NCI-H2107 treated with DMSO at 0.1 percent for 48 hours (cell line): ENCODE results near the gene ABCD3.
"Not testable (repeated sequence)": the region's sequence is repeated elsewhere in the genome, so short reads cannot be mapped to it uniquely, and the experiment has no call there.

Experiments used
- DNase-seq: peaks from one replicate; lab custom pipeline; 2025; ENCODE audit not compliant: unreplicated experiment; lab: John Stamatoyannopoulos, UW

The ABCD3 gene

GRCh38 chr1:94544706-94545490, 126.7 kb downstream of the ABCD3 start:
- no peak for DNase-seq

DNA sequence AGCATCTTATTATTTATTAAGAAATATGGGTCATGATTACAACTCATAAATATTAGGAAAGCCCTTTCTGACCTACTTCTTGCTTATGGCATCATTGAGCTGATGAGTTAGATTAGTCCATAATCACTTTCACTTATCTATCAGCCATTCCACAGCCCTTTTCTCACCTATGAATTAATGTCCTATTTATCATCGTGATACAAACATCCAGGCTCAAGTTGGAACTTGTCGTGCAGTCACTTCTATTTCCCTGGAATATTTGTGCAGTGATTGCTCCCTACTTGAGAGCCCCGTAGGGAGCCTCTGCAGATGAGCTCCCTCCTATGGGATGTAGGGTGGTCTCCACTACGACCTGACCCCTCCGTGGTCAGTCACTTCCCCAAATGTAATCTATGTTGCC, 131.5 kb downstream of the ABCD3 start:
- no peak for DNase-seq

- DNase-seq, result no peak
Measured at GRCh38 chr1:94550396-94550795, 132.2 kb downstream of the ABCD3 start.

GRCh38 chr1:94550800-94551241, 132.6 kb downstream of the ABCD3 start:
- no peak for DNase-seq

DNA sequence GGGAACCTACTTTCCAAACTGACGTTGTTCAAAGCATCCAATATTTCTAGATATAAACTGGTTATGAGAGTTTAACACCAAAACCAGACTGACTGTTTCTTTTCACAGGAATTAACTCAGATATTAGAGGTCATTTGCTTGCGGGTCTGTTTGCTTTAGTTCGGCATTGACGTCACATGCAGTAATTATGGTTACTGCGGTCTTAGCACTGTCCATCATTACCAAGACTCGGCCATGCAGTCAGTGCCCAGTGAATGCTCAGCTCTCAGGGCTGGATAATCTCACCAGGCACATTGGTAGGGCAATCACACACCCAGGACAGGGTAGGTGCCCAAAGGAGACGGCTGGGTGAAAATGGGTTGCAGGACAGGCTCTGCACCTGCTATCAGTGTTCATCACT, 133.3 kb downstream of the ABCD3 start:
- no peak for DNase-seq

DNA sequence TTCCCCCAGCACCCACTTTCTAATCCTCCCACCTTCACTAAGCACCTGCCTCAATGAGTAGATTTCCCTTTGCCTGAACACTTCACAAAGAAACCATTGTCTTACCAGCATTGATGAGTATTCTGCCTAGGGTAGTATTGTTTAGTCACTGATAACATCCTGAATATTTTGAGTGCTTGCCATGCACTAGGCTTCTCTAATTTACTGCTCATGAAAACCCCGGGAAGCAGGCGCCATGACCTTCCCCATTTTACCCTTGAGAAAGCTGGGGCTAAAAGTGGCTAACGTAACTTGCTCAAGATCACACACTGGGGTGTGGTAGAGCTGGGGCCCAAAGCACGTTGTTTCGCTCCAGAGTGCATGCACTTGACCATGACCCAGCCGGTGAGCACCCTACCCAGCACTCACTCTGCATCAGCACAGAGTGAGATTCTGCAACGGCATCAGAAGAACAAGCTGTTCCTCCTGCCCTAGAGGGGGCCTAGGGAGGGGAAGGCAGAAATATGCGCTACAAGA, 133.9 kb downstream of the ABCD3 start:
- DNase-seq, result no peak

GRCh38 chr1:94553323-94553730, 135.1 kb downstream of the ABCD3 start:
- no peak for DNase-seq

DNA sequence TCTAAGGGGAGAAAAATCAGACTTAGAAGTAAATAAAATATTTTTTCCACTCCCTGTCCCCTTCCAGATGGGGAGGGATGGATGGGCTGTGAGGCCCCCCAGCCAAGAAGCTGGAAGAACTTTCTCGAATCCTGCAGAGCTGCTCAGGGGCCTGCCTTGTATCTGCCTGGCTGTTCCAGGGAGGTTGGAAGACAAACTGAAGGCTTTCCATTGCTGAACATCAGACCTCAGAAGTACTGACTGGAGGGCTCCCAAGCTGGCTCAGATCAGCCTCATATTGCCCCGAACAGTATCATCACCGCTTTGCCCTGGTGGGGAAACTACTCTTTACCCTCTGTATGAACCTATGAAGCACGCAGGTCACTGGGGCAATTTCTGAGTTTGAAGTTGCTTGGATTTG, 135.7 kb downstream of the ABCD3 start:
- no peak for DNase-seq

GRCh38 chr1:94554580-94554979, 136.4 kb downstream of the ABCD3 start:
- DNase-seq, result no peak

DNA sequence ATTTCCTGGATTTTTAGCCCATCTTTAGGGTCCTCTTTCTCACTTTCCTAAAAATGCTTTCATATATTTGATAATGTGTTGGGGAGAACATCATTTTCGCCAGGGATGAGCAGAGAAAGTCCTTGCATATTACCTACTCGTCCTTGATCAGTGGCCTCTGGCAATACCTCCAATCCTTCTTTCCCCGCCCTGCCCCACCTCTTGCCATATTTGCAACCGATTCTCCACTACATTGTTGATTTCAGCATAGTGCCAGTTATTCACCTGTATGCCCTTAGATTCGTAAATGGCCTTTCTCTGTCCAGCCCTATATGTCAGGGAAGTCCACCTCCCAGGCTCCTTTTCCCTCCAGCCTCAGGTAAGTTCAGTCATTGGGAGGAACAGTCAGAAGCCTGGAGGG, 136.9 kb downstream of the ABCD3 start:
- DNase-seq, result no peak

GRCh38 chr1:94559921-94560320, 141.7 kb downstream of the ABCD3 start:
- DNase-seq, result no peak

GRCh38 chr1:94560333-94560732, 142.1 kb downstream of the ABCD3 start:
- no peak for DNase-seq

DNA sequence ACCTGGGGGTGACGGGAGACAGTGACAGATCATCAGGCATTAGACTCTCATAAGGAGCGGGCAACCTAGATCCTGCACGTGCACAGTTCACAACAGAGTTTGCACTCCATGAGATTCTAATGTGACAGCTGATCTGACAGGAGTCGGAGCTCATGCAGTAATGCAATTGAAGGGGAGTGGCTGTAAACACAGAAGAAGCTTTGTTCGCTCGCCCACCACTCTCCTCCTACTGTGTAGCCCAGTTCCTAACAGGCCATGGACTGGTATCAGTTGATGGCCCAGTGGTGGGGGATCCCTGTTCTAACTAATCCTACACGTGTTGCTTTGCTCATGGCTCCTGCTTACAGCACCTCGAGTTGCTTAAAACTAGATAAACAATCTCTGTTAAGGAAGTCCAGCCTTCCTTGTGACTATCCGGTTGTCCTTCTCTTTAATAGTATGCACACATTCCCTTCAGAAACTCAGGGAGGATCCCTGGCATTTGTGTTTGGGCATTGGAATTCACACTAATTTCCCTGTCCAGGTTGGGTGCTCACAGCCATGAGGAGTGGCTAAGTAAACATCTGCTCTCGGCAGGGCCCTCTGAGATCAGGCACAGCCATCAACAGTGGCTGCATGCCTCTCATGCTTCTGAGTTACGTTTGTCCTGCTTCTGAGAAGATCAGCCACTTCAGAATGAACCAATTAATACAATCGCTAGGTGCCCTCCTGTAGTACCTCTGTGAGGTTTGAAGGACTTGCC, 144.5 kb downstream of the ABCD3 start:
- DNase-seq, result no peak

DNA sequence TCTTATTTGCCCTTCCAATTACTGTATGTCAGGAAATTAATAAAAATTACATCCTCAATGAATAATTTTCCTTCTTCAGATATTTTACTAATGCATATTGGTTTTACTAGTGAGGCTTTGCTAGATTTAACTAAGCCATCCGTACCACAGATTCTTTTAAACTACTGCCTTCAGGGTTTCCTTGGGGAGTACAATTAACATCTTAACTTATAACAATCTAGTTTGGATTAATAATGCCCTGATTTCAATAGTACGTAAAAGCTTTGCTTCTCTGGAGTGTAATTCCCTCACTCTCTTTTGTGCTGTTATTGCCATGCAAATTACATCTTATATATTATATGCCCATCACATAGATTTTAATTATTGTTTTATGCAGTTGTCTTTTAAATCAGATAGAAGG, 147.7 kb downstream of the ABCD3 start:
- no peak for DNase-seq

GRCh38 chr1:94566436-94566835, 148.2 kb downstream of the ABCD3 start:
- DNase-seq, result not testable (repeated sequence)

GRCh38 chr1:94567975-94568607, 149.9 kb downstream of the ABCD3 start:
- not testable (repeated sequence) for DNase-seq
